Measurements from ENCODE around the gene MCCC2. TPM values are rescaled to one million over a fixed set of nuclear protein-coding genes. Genes with fewer than 3 reads are reported as not detected.
"Not testable (repeated sequence)": the region's sequence is repeated elsewhere in the genome, so short reads cannot be mapped to it uniquely, and the experiment has no call there.

MCCC2 gene
- total RNA-seq (2022) (113 and 124 TPM in 2 replicates), Bru-seq, nascent RNA (percentile 84 among the genes with signal in this experiment), BruChase-seq, experiment 1, labeled RNA remaining after a 2-hour chase (percentile 82 among the genes with signal in this experiment), BruChase-seq, experiment 2, labeled RNA remaining after a 6-hour chase (percentile 87 among the genes with signal in this experiment)
- long read RNA-seq, transcript MCCC2-205 (11 exons, 1,214 nt), result minor isoform, 5 of 96 reads
- long read RNA-seq, transcript MCCC2-201 (17 exons, 3,665 nt), result major isoform, 47 of 96 reads
- long read RNA-seq, partial matches to known transcripts, result 12 of 96 reads
- long read RNA-seq, other reads (novel, unspliced or antisense), result 32 of 96 reads

DNA sequence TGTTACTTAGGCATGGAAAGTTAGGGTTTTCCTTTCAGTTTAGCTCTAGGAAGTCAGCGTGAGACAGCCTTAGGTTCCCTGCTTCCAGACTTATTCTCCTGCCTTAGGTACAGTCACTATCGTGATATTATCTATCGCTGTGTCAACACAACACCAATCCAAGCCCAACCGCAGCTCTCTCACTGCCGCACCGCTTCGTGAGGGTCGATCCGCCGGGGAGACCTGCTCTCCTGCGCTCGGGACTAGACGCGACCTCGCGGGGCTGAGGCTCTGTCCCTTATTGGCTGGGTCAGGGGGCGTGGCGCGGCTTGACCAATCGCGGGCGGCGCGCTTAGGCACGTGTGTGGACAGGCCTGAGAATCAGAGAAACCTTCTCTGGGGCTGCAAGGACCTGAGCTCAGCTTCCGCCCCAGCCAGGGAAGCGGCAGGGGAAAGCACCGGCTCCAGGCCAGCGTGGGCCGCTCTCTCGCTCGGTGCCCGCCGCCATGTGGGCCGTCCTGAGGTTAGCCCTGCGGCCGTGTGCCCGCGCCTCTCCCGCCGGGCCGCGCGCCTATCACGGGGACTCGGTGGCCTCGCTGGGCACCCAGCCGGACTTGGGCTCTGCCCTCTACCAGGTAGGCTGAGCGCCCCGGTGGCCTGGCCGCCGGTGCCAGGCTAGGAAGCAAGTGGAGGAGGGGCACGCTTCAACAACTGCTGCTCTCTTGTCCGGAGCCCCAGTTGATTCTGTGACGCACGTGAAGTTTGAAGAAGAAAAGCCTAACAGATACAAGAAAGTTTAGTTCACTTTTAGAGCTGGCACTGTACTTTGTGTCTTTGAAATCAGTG lies at the start of gene MCCC2:
Gene MCCC2 (plus strand): TSS at position 400 of the 825 bp plus-strand sequence. CDS start 86 bp downstream, at position 486.
- TF ChIP-seq, protein P1, sequence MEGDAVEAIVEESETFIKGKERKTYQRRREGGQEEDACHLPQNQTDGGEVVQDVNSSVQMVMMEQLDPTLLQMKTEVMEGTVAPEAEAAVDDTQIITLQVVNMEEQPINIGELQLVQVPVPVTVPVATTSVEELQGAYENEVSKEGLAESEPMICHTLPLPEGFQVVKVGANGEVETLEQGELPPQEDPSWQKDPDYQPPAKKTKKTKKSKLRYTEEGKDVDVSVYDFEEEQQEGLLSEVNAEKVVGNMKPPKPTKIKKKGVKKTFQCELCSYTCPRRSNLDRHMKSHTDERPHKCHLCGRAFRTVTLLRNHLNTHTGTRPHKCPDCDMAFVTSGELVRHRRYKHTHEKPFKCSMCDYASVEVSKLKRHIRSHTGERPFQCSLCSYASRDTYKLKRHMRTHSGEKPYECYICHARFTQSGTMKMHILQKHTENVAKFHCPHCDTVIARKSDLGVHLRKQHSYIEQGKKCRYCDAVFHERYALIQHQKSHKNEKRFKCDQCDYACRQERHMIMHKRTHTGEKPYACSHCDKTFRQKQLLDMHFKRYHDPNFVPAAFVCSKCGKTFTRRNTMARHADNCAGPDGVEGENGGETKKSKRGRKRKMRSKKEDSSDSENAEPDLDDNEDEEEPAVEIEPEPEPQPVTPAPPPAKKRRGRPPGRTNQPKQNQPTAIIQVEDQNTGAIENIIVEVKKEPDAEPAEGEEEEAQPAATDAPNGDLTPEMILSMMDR (IDR thresholded peaks at IDR 0.05; ENCODE audit: insufficient read depth in 1 of 2, low read depth in 1 of 2, low read length in 1 of 2, severe bottlenecking in 1 of 2, unreplicated experiment in 1 of 2), result no peak
- H3K27me3 ChIP-seq (replicated peaks; ENCODE audit: control insufficient read depth, insufficient read depth, low read length), result no peaks in the 10 kb centered on the region
- intact Hi-C loops (cut with micrococcal nuclease; ENCODE audit: unreplicated experiment), result loop anchor here (1.0 to 5.0 kb wide), 3 partner anchors 14 to 170 kb away; no protein-coding TSS in a partner anchor
- BruUV-seq (replicated peaks), result TSS peak; percentile 53
- Mint-ChIP-seq H3K36me3 (ENCODE audit: insufficient read depth, unreplicated experiment) (peaks cover 18% of the 10 kb centered on the region), H3K9me3 (ENCODE audit: unreplicated experiment) (no peaks in the 10 kb centered on the region), H3K4me3 (ENCODE audit: unreplicated experiment) (peak within 1 kb of the TSS; percentile 97), H3K4me1 (ENCODE audit: low read depth, unreplicated experiment) (peaks cover 21% of the 10 kb centered on the region), H3K27ac (ENCODE audit: unreplicated experiment) (peak within 1 kb of the TSS; percentile 99), H3K27me3 (ENCODE audit: insufficient read depth, unreplicated experiment) (no peaks in the 10 kb centered on the region)
- H3K4me1 ChIP-seq, result peaks cover 8% of the 10 kb centered on the region
- DNase-seq, result peak; percentile 99
- H3K4me3 ChIP-seq (ENCODE audit: low read depth, low read length), result peak within 1 kb of the TSS; percentile 87
- H3K36me3 ChIP-seq (ENCODE audit: control insufficient read depth, insufficient read depth, low read length), result no peaks in the 10 kb centered on the region
- no peaks in the 10 kb centered on the region for H3K9me3 ChIP-seq
- CTCF ChIA-PET, result interaction anchor here (0.8 to 2.3 kb wide), 4 partner anchors 13 to 171 kb away, joined by 3 to 15 read pairs (median 3); no protein-coding TSS in a partner anchor
- POLR2A ChIA-PET, result interaction anchor here (0.6 to 1.5 kb wide), 8 partner anchors 10 to 132 kb away, joined by 3 to 9 read pairs (median 4); no protein-coding TSS in a partner anchor

DNA sequence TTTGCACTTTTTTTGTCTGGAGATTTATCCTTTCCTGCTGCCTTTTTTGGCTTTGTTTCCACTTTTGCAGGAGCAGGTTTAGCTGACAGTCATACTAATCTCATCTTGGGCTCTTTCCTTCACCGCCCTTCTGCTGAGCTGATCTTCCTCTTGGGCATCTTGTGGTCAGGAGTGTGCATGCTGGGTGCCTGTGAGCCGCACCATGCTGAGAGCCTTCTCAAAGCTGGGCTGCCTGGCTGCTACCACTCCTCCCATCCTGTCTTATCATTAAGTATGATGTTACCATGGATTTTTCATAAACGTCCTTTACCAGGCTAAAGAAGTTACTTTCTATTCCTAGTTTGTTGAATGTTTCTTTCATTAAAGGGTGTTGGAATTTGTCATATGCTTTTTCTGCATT lies 49.5 kb upstream of the MCCC2 start:
- TF ChIP-seq, protein P1 (IDR thresholded peaks at IDR 0.05; ENCODE audit: insufficient read depth in 1 of 2, low read depth in 1 of 2, low read length in 1 of 2, severe bottlenecking in 1 of 2, unreplicated experiment in 1 of 2), result no peak
- Histone ChIP-seq H3K36me3 (ENCODE audit: control insufficient read depth, insufficient read depth, low read length) (no peaks in the 10 kb centered on the region; the same call in none of the 2 replicates), H3K4me1 (no peaks in the 10 kb centered on the region), H3K27me3 (replicated peaks; ENCODE audit: control insufficient read depth, insufficient read depth, low read length) (no peaks in the 10 kb centered on the region), H3K9me3 (no peaks in the 10 kb centered on the region), H3K4me3 (ENCODE audit: low read depth, low read length) (no peak overlapping the region)
- no peak overlapping the region for H3K4me3 Mint-ChIP-seq (ENCODE audit: unreplicated experiment)
- BruUV-seq (replicated peaks), result no TSS peak
- no peak for DNase-seq
- H3K4me1 Mint-ChIP-seq (ENCODE audit: low read depth, unreplicated experiment), result no peaks in the 10 kb centered on the region
- no peak overlapping the region for H3K27ac Mint-ChIP-seq (ENCODE audit: unreplicated experiment)
- no peaks in the 10 kb centered on the region for H3K27me3 Mint-ChIP-seq (ENCODE audit: insufficient read depth, unreplicated experiment)
- no peaks in the 10 kb centered on the region for H3K9me3 Mint-ChIP-seq (ENCODE audit: unreplicated experiment)
- CTCF ChIA-PET, result no interaction called here
- POLR2A ChIA-PET, result no interaction called here
- intact Hi-C loops (cut with micrococcal nuclease; ENCODE audit: unreplicated experiment), result loop anchor here (10.0 kb wide), 1 partner anchor 217 kb away; no protein-coding TSS in a partner anchor
- H3K36me3 Mint-ChIP-seq (ENCODE audit: insufficient read depth, unreplicated experiment), result peaks cover 66% of the 10 kb centered on the region

DNA sequence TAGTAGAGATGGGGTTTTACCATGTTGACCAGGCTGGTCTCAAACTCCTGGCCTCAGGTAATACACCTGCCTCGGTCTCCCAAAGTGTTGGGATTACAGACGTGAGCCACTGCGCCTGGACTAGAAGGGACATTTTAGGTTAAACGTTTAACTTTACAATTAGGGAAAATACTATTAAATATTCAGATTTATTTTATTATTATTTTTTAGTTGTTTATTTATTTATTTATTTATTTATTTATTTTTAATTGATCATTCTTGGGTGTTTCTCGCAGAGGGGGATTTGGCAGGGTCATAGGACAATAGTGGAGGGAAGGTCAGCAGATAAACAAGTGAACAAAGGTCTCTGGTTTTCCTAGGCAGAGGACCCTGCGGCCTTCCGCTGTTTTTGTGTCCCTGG lies 36.3 kb upstream of the MCCC2 start:
- peaks cover 77% of the 10 kb centered on the region for H3K36me3 Mint-ChIP-seq (ENCODE audit: insufficient read depth, unreplicated experiment)
- intact Hi-C loops (cut with micrococcal nuclease; ENCODE audit: unreplicated experiment); CTCF ChIA-PET: not testable (repeated sequence)

DNA sequence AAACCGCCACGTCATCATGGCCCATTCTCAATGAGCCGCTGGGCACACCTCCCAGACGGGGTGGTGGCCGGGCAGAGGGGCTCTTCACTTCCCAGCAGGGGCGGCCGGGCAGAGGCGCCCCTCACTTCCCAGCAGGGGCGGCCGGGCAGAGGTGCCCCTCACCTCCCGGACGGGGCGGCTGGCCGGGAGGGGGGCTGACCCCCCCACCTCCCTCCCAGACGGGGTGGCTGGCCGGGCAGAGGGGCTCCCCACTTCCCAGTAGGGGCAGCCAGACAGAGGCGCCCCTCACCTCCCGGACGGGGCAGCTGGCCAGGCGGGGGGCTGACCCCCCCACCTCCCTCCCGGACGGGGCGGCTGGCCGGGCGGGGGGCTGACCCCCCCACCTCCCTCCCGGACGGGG lies 35.6 kb upstream of the MCCC2 start:
- CTCF ChIA-PET; H3K9me3 Mint-ChIP-seq (ENCODE audit: unreplicated experiment); intact Hi-C loops (cut with micrococcal nuclease; ENCODE audit: unreplicated experiment); H3K4me1 ChIP-seq; BruUV-seq (replicated peaks); H3K27me3 ChIP-seq (replicated peaks; ENCODE audit: control insufficient read depth, insufficient read depth, low read length); H3K27ac Mint-ChIP-seq (ENCODE audit: unreplicated experiment); H3K9me3 ChIP-seq; POLR2A ChIA-PET; H3K4me3 ChIP-seq (ENCODE audit: low read depth, low read length); DNase-seq; H3K4me3 Mint-ChIP-seq (ENCODE audit: unreplicated experiment); H3K36me3 ChIP-seq (ENCODE audit: control insufficient read depth, insufficient read depth, low read length); H3K27me3 Mint-ChIP-seq (ENCODE audit: insufficient read depth, unreplicated experiment); H3K4me1 Mint-ChIP-seq (ENCODE audit: low read depth, unreplicated experiment): not testable (repeated sequence)
- peaks cover 73% of the 10 kb centered on the region for H3K36me3 Mint-ChIP-seq (ENCODE audit: insufficient read depth, unreplicated experiment)

More for the DNA sequence above, 36.3 kb upstream of the MCCC2 start:
- H3K4me3 Mint-ChIP-seq (ENCODE audit: unreplicated experiment); H3K9me3 ChIP-seq; BruUV-seq (replicated peaks); DNase-seq; H3K4me1 ChIP-seq; H3K9me3 Mint-ChIP-seq (ENCODE audit: unreplicated experiment); POLR2A ChIA-PET; H3K4me3 ChIP-seq (ENCODE audit: low read depth, low read length); H3K27ac Mint-ChIP-seq (ENCODE audit: unreplicated experiment); H3K4me1 Mint-ChIP-seq (ENCODE audit: low read depth, unreplicated experiment); H3K27me3 Mint-ChIP-seq (ENCODE audit: insufficient read depth, unreplicated experiment); H3K36me3 ChIP-seq (ENCODE audit: control insufficient read depth, insufficient read depth, low read length); H3K27me3 ChIP-seq (replicated peaks; ENCODE audit: control insufficient read depth, insufficient read depth, low read length): not testable (repeated sequence)

DNA sequence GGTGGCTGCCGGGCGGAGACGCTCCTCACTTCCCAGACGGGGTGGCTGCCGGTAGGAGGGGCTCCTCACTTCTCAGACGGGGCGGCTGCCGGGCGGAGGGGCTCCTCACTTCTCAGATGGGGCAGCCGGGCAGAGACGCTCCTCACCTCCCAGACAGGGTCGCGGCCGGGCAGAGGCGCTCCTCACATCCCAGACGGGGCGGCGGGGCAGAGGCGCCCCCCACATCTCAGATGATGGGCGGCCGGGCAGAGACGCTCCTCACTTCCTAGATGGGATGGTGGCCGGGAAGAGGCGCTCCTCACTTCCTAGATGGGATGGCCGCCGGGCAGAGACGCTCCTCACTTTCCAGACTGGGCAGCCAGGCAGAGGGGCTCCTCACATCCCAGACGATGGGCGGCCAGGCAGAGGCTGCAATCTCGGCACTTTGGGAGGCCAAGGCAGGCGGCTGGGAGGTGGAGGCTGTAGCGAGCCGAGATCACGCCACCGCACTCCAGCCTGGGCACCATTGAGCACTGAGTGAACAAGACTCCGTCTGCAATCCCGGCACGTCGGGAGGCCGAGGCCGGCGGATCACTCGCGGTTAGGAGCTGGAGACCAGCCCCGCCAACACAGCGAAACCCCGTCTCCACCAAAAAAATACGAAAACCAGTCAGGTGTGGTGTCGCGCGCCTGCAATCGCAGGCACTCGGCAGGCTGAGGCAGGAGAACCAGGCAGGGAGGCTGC lies 35.0 kb upstream of the MCCC2 start:
- H3K27me3 Mint-ChIP-seq (ENCODE audit: insufficient read depth, unreplicated experiment); H3K9me3 Mint-ChIP-seq (ENCODE audit: unreplicated experiment); H3K27me3 ChIP-seq (replicated peaks; ENCODE audit: control insufficient read depth, insufficient read depth, low read length); H3K4me1 Mint-ChIP-seq (ENCODE audit: low read depth, unreplicated experiment); intact Hi-C loops (cut with micrococcal nuclease; ENCODE audit: unreplicated experiment); H3K4me1 ChIP-seq; H3K4me3 Mint-ChIP-seq (ENCODE audit: unreplicated experiment); H3K4me3 ChIP-seq (ENCODE audit: low read depth, low read length); POLR2A ChIA-PET; H3K27ac Mint-ChIP-seq (ENCODE audit: unreplicated experiment); DNase-seq; H3K9me3 ChIP-seq; H3K36me3 ChIP-seq (ENCODE audit: control insufficient read depth, insufficient read depth, low read length); BruUV-seq (replicated peaks); CTCF ChIA-PET: not testable (repeated sequence)
- peaks cover 73% of the 10 kb centered on the region for H3K36me3 Mint-ChIP-seq (ENCODE audit: insufficient read depth, unreplicated experiment)
